Measurements from ENCODE around the gene ADD2. TPM values are rescaled to one million over a fixed set of nuclear protein-coding genes. Genes with fewer than 3 reads are reported as not detected.

The ADD2 gene
- total RNA-seq, 1 donor from 2014 or later = 10.2 TPM

DNA sequence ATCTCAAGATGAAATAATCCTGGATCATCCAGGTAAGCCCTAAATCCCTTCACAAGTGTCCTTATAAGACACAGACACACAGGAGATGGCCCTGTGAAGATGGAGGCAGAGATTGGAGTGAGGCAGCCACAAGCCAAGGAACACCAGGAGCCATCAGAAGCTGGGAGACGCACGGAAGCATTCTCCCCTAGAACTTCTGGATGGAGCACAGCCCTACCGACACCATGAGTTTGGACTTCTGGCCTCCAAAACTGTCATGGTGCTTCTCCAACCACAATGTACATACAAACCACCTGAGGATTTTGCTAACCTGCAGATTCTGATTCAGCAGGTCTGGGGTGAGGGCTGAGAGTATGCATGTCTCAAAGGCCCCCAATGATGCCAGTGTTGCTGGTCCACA lies 42.5 kb downstream of the ADD2 start:
- Histone ChIP-seq H3K27ac (no peak overlapping the region), H3K9me3 (no peaks in the 10 kb centered on the region), H3K27me3 (no peaks in the 10 kb centered on the region), H3K36me3 (no peaks in the 10 kb centered on the region), H3K4me3 (no peak overlapping the region), H3K4me1 (no peaks in the 10 kb centered on the region)
- no peak for DNase-seq (ENCODE audit: low spot score in 2 of 2)
- TF ChIP-seq, protein P1, sequence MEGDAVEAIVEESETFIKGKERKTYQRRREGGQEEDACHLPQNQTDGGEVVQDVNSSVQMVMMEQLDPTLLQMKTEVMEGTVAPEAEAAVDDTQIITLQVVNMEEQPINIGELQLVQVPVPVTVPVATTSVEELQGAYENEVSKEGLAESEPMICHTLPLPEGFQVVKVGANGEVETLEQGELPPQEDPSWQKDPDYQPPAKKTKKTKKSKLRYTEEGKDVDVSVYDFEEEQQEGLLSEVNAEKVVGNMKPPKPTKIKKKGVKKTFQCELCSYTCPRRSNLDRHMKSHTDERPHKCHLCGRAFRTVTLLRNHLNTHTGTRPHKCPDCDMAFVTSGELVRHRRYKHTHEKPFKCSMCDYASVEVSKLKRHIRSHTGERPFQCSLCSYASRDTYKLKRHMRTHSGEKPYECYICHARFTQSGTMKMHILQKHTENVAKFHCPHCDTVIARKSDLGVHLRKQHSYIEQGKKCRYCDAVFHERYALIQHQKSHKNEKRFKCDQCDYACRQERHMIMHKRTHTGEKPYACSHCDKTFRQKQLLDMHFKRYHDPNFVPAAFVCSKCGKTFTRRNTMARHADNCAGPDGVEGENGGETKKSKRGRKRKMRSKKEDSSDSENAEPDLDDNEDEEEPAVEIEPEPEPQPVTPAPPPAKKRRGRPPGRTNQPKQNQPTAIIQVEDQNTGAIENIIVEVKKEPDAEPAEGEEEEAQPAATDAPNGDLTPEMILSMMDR (IDR thresholded peaks at IDR 0.05) = no peak
- intact Hi-C loops (cut with DNase I) = no loop called here

DNA sequence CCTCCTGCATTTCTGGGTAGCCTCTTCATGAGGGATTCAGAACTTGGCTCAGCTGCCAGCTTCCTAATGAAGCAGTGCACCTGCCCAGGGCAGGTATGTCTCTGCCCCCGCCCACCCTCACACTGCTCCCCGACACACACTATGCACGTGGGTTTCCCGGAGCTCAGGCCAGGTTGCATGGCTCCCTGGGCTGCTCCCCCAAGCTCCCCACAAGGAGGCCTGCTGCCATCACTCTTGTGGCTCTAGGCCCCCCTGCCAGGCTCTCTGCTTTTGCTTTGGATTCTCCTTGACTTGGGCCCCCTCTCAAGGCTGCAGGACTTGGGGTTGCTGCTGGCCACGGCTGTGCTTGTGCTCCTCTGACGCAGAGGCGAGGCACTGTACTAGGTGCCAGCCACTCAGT lies 43.6 kb downstream of the ADD2 start:
- no peak overlapping the region for H3K4me3 ChIP-seq
- intact Hi-C loops (cut with DNase I) = no loop called here
- TF ChIP-seq, protein P1 (IDR thresholded peaks at IDR 0.05) = no peak
- DNase-seq (ENCODE audit: low spot score in 2 of 2) = no peak
- H3K9me3 ChIP-seq = no peaks in the 10 kb centered on the region
- H3K36me3 ChIP-seq = no peaks in the 10 kb centered on the region
- H3K4me1 ChIP-seq = no peaks in the 10 kb centered on the region
- no peaks in the 10 kb centered on the region for H3K27me3 ChIP-seq
- H3K27ac ChIP-seq = no peak overlapping the region

DNA sequence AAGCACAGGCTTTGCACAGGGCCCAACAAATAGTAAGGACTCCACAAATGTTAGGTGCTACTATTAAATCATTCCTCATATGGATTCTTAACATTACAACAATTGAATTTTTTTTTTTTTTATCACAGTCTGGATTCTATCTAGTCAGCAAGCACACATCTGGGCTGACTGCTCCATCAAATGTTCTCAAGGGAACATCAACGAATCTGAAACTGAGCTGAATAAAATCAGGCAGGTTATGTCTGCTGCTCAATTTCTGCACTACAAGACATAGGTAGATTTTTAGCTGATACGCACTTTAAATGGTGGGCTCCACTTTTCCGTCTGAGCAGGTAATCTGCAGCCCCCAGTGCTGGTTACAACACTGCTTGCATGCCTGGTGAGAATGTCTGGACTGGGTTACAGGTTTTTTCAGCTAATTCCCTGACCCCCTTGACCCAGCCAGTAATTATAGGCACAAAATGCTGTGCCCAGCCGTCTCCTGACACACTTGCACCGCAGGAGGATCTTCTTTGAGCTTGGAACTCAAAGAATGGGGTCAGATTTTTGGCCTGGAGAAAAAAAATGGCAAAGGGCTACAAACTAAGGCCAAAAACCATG lies 44.6 kb downstream of the ADD2 start:
- Histone ChIP-seq H3K9me3 (no peaks in the 10 kb centered on the region), H3K27ac (no peak overlapping the region), H3K4me1 (no peaks in the 10 kb centered on the region), H3K36me3 (no peaks in the 10 kb centered on the region), H3K4me3 (no peak overlapping the region), H3K27me3 (no peaks in the 10 kb centered on the region)
- DNase-seq (ENCODE audit: low spot score in 2 of 2) = no peak
- intact Hi-C loops (cut with DNase I) = no loop called here
- TF ChIP-seq, protein P1 (IDR thresholded peaks at IDR 0.05) = no peak

DNA sequence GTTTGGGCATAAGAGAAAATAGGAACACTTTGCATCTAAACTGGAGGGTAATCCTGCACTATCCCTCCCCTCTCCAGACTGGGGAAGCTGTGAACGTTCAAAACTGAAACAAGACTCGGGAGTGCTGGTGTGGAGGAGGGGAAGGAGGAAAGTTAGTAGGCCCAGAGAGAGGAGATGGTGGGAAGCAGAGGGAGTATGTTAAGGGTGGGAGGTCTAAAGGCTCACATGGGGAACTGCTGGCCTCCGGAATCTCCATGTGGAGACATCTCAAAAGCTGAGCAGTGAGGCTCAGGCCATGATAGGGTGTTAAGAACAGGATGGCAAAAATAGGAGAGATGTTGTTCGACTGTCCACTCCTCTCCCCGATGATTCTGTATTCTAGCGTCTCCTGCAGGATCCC lies 47.9 kb downstream of the ADD2 start:
- intact Hi-C loops (cut with DNase I) = no loop called here

DNA sequence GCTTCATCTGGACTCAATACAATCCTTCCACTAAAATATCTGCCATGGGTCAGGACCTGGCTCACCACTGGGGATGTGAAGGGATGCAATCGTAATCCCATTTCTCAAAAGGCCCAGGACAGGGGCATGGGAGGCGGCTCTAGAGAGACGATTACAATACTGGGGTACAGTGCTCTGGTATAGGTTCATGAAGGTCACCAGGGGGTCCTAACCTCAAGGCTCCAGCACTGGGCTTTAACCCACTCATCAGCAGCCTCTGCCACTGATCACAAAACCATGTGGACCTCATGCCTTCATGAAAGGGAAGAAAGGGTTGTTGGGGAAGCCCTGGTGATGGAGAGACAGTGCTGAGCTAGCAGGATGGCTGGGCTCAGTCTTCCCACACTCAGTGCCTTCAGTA lies 48.8 kb downstream of the ADD2 start:
- no peaks in the 10 kb centered on the region for H3K36me3 ChIP-seq
- intact Hi-C loops (cut with DNase I) = no loop called here
- no peak overlapping the region for H3K4me3 ChIP-seq
- H3K27me3 ChIP-seq = no peaks in the 10 kb centered on the region
- H3K27ac ChIP-seq = no peak overlapping the region
- H3K4me1 ChIP-seq = no peaks in the 10 kb centered on the region
- TF ChIP-seq, protein P1 (IDR thresholded peaks at IDR 0.05) = no peak
- H3K9me3 ChIP-seq = no peaks in the 10 kb centered on the region
- DNase-seq (ENCODE audit: low spot score in 2 of 2) = no peak

More for the DNA sequence above, 47.9 kb downstream of the ADD2 start:
- Histone ChIP-seq H3K36me3 (no peaks in the 10 kb centered on the region), H3K4me1 (no peaks in the 10 kb centered on the region), H3K27me3 (no peaks in the 10 kb centered on the region), H3K9me3 (no peaks in the 10 kb centered on the region), H3K4me3 (no peak overlapping the region), H3K27ac (no peak overlapping the region)
- DNase-seq (ENCODE audit: low spot score in 2 of 2) = no peak
- TF ChIP-seq, protein P1 (IDR thresholded peaks at IDR 0.05) = no peak

DNA sequence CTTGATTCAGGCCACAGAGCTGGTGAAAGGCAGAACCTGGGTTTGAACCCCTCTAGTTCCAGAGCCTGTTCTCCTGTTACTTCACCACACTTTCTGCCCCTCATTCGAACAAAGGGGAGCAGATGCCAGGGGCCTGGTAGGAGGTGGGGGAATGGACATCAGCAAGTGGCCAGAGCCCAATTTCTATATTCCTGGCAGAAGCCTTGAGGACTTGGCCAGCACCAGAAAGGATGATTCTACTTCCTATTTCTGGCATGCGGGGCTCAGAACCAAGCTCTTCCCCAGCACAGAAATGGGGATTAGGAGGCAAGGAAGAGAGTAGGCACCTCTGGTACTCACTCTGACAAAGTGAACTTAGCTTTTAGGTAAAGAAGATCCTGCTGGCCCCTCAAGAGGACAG lies 49.3 kb downstream of the ADD2 start:
- intact Hi-C loops (cut with DNase I) = no loop called here
- TF ChIP-seq, protein P1 (IDR thresholded peaks at IDR 0.05) = no peak
- Histone ChIP-seq H3K9me3 (no peaks in the 10 kb centered on the region), H3K4me3 (no peak overlapping the region), H3K27me3 (no peaks in the 10 kb centered on the region), H3K36me3 (no peaks in the 10 kb centered on the region), H3K27ac (no peak overlapping the region), H3K4me1 (no peaks in the 10 kb centered on the region)
- DNase-seq (ENCODE audit: low spot score in 2 of 2) = no peak
